ENCODE measurements around the gene SLC22A1.

Gene SLC22A1

DNA sequence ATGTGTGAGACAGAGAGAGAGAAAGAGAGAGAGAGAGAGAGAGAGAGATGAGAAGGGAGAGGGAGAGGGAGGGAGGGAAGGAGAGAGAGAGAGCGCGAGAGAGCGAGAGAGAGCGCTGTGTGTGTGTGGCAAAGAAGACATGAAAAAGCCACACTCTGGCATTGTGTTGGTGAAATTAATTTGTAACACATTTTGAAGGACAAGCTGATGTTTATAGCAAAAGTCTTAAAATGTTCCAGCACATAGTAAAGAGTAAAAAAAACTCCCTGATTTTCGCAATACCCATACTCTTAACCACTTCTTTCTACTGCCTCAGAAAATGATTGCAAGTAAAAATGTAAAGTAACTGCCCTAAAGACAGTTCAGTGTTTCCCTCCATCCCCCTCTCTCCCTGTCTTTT is 56.7 kb downstream of the SLC22A1 start:
- FAIRE-seq, result no peak

DNA sequence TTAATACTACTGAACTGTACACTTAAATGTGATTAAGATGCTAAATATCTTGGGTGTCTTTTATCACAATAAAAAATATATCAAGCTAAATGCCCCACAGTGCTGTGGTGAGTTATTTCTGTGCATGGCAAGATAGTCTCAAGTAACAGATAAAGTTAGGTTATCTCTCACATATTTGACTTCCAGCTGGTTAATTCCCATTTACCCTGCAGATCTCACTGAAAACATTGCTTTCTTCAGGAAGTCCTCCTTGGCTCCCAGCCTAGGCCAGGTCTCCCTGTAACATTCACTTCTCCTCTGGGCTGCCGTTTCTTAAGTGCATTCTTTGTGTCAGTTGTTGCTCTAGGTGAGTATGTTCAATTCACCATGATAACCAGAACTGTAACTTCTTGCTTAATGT is 59.1 kb downstream of the SLC22A1 start:
- no peak for FAIRE-seq

DNA sequence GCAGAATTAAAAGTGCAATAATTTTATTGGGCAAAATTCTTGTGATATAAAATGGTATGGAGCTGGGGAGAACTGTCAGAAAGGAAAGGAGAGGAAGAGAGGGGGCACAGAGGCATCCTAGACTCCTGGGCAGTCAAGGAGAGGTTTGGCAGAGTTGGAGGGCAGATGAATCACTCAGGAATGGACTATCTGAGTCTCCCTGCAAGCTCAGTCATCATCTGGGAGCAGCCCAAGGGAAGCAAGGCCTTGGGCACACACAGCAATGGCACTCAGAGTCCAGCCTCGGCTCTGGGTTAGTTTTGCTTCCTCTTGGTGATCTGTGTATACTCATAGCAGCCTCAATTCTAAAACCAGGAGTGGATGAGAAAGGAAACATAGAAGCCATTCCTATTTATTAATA is 67.2 kb downstream of the SLC22A1 start:
- no peak for FAIRE-seq

DNA sequence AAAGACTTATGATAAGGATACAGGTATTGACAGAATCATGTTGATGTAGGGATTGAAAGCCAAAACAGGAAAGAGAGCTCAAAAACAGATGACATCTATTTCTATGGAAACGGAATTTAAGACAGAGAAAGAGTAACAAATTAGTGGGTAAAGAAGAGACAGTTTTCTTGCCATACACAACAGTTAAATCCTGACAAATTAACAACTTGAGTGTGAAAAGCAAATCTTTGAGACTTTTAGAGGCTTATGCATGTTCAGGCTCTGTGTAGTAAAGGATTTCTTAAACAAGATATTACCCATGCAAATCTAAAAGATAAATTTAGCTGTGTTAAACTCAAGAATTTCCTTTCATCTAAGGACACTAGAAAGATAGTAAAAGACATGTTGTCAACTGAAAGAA is 68.5 kb downstream of the SLC22A1 start:
- no peak for FAIRE-seq

DNA sequence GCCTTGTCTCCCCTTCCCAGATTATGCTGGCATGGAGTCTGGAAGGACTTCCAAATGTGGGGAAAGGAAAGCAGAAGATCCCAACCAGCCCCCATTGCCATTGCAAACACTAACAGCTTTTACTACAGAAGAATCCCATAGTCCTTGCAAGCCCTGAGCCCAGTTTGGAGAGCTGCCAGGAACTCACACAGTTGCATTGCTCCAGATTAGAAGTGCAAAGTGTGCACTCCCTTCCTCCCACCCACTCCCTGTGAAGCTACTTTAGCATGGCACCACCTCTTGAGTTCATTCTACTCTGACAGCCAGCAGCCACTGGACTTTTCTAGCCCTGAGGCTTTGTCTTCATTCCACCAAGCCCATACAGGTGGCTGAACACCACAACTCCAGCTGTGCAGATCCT is 69.4 kb downstream of the SLC22A1 start:
- no peak for FAIRE-seq

DNA sequence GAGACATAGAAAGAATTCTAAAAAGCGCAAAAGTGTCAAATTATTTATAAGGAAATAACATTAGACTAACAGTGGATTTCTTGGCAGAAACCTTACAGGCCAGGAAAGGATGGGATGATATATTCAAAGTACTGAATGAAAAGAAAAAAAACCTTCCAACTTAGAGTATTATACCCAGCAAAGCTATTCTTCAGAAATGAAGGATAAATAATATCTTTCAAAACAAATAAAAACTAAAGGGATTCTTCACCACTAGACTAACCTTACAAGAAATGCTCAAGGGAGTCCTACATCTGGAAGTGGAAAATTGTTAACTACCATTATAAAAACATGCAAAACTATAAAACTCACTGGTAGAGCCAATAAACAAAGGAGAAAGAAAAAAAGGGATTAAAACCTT is 71.2 kb downstream of the SLC22A1 start:
- no peak for FAIRE-seq

DNA sequence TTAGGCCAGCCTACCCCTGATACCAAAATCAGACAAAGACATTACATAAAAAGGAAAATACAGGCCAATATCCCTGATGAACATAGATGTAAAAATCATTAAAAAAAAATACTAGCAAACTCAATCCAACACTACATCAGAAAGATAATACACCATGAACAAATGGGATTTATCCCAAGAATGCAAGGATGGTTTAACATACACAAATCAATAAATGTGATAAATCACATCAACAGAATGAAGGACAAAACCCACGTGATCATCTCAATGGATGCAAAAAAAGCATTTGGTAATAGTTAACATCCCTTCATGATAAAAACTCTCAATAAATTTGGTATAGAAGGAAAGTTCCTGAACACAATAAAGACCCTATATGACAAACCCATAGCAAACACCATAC is 73.2 kb downstream of the SLC22A1 start:
- FAIRE-seq, result no peak

DNA sequence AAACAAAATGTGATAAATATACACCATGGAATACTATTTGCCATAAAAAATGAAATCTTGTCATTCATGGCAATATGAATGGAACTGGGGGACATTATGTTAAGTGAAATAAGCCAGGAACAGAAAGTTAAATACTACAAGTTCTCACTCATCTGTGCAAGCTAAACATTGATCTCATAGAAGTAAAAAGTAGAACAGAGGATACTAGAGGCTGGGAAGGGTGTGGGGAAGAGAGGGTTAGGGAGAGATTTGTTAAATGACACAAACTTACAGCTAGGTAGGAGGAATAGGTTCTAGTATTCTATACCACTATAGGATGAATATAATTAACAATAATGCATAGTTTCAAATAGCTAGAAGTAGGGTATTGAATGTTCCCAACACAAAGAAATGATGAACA is 76.0 kb downstream of the SLC22A1 start:
- no peak for FAIRE-seq

DNA sequence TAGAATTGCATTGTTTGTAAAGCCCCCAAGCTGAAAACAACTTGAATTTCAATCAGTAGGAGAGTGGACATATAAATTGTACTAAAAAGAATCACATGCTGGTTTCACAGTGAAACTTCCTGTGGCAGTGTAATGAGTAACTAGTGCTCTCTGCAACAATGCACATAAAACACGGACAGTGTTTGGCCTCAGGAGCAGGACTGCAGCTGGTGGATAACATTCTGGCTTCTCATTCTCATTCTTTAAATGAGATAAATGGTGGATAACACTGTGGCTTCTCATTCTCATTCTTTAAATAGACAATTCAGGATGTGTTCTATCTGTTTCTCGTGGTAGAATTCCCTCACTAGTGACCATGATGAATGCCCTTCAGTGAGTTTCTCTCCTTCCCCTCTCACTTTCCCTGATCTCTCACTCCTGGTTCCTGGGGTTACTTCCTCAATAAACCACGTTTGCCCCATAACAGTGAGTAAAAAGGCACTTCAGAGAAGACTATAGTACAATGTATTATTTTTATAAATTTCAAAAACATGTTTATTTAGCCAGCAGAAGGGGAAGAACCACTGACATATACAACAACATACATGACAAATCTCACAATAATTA is 77.1 kb downstream of the SLC22A1 start:
- FAIRE-seq, result no peak

DNA sequence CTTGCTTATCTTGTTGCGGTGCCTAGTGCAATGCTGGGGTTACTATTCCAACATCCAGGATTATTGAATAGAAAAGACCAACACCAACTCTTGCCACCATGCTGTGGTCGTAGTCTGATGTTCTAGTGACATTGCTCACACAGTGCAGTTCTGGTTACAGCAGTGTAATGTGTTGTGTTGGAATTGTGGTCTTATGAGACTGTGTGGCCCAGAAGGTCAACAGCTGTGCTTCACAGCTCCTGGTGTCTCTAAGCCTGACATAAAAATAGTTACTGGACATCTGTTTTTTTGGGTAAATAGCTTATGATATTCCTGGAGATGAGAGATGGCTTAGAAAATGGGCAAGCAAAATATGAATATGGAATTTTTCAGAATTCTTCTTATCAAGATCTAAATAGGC is 79.4 kb downstream of the SLC22A1 start:
- FAIRE-seq, result no peak

DNA sequence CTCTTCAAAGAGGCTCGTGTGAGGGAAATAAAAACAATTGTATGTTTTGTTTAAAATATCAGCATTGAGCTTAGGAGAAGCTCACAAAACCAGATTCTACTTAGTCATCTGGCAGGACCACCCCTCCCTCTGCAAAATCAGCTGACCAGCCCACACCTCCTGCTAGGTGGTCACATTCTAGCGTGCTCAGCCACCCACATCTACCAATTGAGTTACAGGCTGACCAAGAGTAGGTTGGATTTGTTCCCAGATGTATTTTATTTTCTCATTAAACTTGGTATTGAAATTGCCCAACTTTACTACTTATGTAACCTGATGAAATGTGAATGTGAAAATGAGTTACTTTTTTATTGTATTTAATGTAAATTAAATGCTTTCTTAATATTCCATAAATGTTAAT is 80.8 kb downstream of the SLC22A1 start:
- no peak for FAIRE-seq

DNA sequence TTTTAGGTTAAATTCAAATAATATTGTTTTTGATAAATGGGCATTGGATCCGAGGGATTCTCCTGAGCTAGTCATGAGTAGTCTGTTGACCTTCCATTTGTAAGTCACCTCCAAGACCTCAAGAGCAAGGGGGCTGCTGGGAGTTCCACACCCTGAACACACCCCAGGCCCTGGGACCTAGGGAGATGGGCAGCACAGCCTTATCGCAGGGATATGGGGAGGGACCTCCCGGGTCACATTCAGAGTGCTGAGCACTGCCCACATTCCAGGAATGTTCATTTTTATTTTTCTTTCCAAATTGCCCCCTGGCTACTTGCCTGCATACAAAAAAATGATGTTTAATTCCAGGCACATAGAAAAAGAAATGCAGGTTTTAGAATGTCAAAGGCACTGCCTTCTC is 81.5 kb downstream of the SLC22A1 start:
- no peak for FAIRE-seq

DNA sequence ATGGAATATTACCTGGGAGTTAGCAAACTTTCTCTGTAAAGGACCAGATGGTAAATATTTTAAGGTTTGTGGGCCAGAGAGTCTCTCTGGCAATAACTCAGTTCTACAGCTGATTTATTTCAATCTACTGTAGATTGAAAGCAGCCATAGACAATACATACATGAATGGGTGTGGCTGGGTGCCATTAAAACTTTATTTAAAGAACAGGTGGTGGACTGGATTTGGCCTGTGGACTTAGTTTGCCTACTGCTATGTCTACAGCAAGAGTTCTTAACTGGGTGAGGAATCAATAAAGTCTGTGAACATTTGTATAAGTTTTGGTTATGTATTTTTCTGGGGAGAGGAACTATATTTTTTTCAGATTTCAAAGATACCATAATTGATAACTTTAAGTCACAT is 81.9 kb downstream of the SLC22A1 start:
- FAIRE-seq, result no peak

DNA sequence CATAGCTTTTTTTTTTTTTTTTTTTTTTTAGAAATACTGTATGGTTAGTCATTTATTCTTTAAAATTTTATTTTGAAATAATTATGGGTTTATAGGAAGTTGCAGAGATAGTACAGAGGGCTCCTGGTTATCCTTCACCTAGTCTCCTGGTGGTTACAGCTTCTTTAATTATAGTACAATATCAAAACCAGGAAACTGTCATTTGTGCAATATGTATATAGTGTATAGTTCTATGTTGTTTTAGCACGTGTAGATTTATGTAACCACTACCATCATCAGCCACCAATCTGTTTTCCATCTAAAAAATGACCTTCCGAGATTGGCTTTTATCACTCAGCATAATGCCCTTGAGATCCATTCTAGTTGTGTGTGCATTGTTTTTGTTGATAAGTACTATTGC is 82.3 kb downstream of the SLC22A1 start:
- FAIRE-seq, result no peak

DNA sequence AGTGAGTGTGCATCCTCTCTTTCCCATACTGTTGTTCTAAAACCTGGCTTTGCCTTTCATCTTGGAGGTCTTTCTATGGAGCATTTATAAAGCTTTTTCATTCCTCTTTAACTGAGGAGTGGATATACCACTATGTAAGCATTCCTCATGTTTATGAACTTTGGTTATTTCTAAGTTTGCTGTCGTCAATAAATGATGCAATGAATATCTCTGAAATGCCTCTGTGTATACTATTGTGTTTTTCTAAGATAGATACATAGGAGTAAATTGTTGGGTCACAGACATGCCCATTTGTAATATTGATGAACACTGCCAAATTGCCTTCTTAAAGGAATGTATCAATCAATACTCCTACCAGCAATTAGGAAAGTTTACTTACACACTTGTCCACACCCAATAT is 83.1 kb downstream of the SLC22A1 start:
- no peak for FAIRE-seq

DNA sequence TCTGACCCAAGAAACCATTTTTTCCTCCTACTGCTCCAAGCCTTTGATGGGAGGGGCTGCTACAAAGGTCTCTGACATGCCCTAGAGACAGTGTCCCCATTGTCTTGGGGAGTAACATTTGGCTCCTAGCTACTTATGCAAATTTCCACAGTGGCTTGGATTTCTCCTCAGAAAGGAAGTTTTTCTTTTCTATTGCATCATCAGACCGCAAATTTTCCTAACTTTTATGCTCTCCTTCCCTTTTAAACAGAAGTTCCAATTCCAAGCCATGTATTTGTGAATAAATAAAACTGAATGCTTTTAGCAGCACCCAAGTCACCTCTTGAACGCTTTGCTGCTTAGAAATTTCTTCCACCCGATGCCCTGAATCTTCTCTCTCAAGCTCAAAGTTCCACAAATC is 86.0 kb downstream of the SLC22A1 start:
- FAIRE-seq, result no peak
